A549 (cell line): ENCODE data around the gene SPPL2B.

ENCODE experiments used
- CEBPB ChIP-seq, 2 experiments: fragments of >200 bp in 1 of 2; sonication (Bioruptor Twin) in 1 of 2; formaldehyde crosslinking in 1 of 2; IDR thresholded peaks; 2 replicates each; pipeline ENCODE4 v1.6.1; 2012 to 2016
- CTCF ChIP-seq: fragments of >200 bp; sonication (Bioruptor Twin); formaldehyde crosslinking; IDR thresholded peaks from 3 replicates; pipeline ENCODE4 v1.5.1; 2016
- EP300 ChIP-seq, 2 experiments: fragments of >200 bp; sonication (Bioruptor Twin); formaldehyde crosslinking; IDR thresholded peaks; 2 replicates in 1 of 2; 3 replicates in 1 of 2; pipeline ENCODE4 v1.6.1; 2016 to 2017
- FOSL2 ChIP-seq, 2 experiments: fragments of 450-650 bp in 1 of 2; fragments of >200 bp in 1 of 2; sonication (Bioruptor Twin) in 1 of 2; formaldehyde crosslinking; IDR thresholded peaks; 2 replicates each; pipeline versions ENCODE4 v1.5.0 to v1.6.1; 2016 to 2020; ENCODE audit warnings: mild to moderate bottlenecking in 1 of 2, moderate library complexity in 1 of 2
- JUNB ChIP-seq: fragments of >200 bp; sonication (Bioruptor Twin); formaldehyde crosslinking; IDR thresholded peaks from 2 replicates; pipeline ENCODE4 v1.6.1; 2016
- POLR2A ChIP-seq: IDR thresholded peaks from 2 replicates; pipeline ENCODE4 v1.6.1; 2012; ENCODE audit warnings: mild to moderate bottlenecking, low read length
- RCOR1 ChIP-seq: fragments of 150-350 bp; IDR thresholded peaks from 2 replicates; pipeline ENCODE4 v1.6.1; 2014; ENCODE audit warnings: antibody characterized with exemption, low read length, low read depth
- RFX5 ChIP-seq: fragments of 450-650 bp; IDR thresholded peaks from 2 replicates; pipeline ENCODE4 v1.7.1; 2014; ENCODE audit warnings: antibody characterized with exemption, mild to moderate bottlenecking, moderate library complexity
- SMC3 ChIP-seq: fragments of >200 bp; sonication (Bioruptor Twin); formaldehyde crosslinking; IDR thresholded peaks from 3 replicates; pipeline ENCODE4 v1.6.1; 2018; ENCODE audit warnings: inconsistent platforms
- ZFP36 ChIP-seq: fragments of 450-650 bp; IDR thresholded peaks from 2 replicates; pipeline ENCODE4 v1.6.1; 2014; ENCODE audit warnings: borderline replicate concordance; ENCODE audit not compliant: partially characterized antibody
- TF ChIP-seq, protein P1 (sequence below): IDR thresholded peaks from 2 replicates; pipeline ENCODE4 v1.6.1; 2012
- TF ChIP-seq, protein P2 (sequence below): fragments of 450-650 bp; IDR thresholded peaks from 2 replicates; pipeline ENCODE4 v1.6.1; 2014; ENCODE audit warnings: antibody characterized with exemption

DNA sequence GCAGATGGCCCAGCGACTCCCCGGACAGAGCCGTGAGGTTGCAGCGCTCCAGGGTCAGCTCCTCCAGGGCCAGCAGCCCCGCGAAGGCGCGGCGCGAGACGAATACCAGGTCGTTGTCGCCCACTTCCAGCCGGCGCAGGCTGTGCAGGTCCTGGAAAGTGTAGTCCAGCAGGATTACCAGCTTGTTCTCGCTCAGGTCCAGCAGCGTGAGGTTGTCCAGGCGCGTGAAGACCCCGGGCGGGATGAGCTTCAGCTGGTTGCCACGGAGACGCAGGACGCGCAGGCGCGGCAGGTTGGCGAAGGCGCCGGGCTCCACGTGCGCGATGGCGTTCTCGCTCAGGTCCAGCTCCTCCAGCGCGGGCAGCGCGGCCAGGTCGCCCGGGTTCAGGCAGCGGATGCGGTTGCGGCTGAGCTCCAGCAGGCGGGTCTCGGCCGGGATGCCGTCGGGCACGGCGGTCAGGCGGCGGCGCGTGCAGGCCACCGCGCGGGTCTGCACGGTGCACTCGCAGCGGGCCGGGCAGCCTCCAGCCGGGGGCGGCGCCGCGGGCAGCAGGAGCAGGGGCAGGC lies 37.2 kb upstream of the SPPL2B start:
- TF ChIP-seq SMC3 (no peak), ZFP36 (no peak), CTCF (no peak), JUNB (no peak), RFX5 (no peak), CEBPB (IDR thresholded peaks at IDR 0.05) (no peak), EP300 (IDR thresholded peaks at IDR 0.05) (no peak), RCOR1 (no peak), POLR2A (no peak), FOSL2 (IDR thresholded peaks at IDR 0.05) (no peak), FOSL2 (CRISPR knock-in tag; IDR thresholded peaks at IDR 0.05) (no peak)
- TF ChIP-seq, protein P1, sequence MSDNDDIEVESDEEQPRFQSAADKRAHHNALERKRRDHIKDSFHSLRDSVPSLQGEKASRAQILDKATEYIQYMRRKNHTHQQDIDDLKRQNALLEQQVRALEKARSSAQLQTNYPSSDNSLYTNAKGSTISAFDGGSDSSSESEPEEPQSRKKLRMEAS, result peak; percentile 57
- TF ChIP-seq, protein P2, sequence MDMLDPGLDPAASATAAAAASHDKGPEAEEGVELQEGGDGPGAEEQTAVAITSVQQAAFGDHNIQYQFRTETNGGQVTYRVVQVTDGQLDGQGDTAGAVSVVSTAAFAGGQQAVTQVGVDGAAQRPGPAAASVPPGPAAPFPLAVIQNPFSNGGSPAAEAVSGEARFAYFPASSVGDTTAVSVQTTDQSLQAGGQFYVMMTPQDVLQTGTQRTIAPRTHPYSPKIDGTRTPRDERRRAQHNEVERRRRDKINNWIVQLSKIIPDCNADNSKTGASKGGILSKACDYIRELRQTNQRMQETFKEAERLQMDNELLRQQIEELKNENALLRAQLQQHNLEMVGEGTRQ, result no peak
